Measurements from ENCODE around the gene IFRD1.

GRCh38 chr7:112523871-112524270 is 73.6 kb downstream of the IFRD1 start:
- TF ChIP-seq ZFP3 (CRISPR knock-in tag; IDR thresholded peaks at IDR 0.05) (no peak), ESRRG (CRISPR knock-in tag; IDR thresholded peaks at IDR 0.05) (no peak), CREB5 (CRISPR knock-in tag; IDR thresholded peaks at IDR 0.05; ENCODE audit: low read depth) (no peak), PATZ1 (CRISPR knock-in tag; IDR thresholded peaks at IDR 0.05; ENCODE audit: borderline replicate concordance) (no peak), BACH2 (CRISPR knock-in tag; IDR thresholded peaks at IDR 0.05; ENCODE audit: borderline replicate concordance) (no peak), CSRNP3 (CRISPR knock-in tag; IDR thresholded peaks at IDR 0.05) (no peak)

Measured in SK-N-SH treated with all-trans-retinoic acid at 6 μM for 48 hours (cell line).